ENCODE data around the gene RDX. TPM values are rescaled to one million over a fixed set of nuclear protein-coding genes. Genes with fewer than 3 reads are reported as not detected.

The RDX gene
- total RNA-seq: 38.0 TPM
- 10 to 100 TPM; 26.0 to 30.3 (median 28.6) TPM for polyA plus RNA-seq

DNA sequence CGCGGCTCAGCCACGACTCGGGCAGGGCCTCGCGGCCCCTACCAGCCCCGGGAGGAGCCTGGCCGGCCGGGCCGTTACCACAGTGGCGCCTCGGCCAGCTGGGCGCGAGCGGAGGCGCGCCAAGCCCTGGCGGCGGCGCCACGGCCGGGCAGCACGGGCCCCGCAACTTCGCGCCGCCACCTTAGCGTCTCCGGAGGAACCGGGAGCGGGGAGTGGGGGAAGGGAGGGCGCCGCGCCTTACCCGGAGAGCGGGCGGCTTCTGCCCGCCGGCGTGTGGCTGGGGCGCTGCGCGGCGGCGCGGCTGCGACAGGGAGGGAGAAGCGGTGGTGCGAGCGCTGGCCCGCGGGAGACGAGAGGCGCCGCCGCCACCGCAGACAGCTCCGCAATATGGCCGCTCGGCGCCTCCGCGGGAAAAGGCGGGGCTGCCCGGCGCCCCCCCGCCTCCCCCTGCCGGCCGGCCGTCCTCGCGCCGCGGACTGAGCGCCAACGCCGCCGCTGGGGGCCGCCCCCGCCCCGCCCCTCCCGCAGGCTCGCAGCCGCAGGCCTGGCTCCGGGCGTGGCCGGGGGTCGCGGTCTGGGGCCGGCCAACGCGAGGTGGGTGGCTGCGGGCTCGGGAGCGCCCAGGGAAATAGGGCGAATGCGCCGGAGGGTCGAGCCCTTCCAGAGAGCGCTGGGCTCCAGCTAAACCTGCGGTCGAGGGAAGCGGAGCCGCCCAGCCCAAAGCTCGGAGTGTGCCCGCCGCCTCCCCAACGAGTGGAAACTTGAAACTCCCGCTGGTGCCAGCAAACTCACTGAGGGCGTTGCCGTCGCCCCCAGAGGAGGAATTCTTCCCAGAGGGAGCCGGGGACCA lies at the start of gene RDX:
RDX (minus strand) TSS at position 389 of the 850 bp plus-strand sequence. CDS start 16,922 bp downstream, outside the sequence.
- Histone ChIP-seq H3K27me3 (ENCODE audit: control insufficient read depth, insufficient read depth, low read length) (no peaks in the 10 kb centered on the region), H3K4me3 (ENCODE audit: low read depth, low read length) (peak within 1 kb of the TSS; percentile 91), H3K27ac (ENCODE audit: insufficient read depth, low read length, poor library complexity, severe bottlenecking) (peak within 1 kb of the TSS; percentile 23), H3K36me3 (ENCODE audit: control insufficient read depth, insufficient read depth, low read length) (no peaks in the 10 kb centered on the region), H3K9me3 (ENCODE audit: control insufficient read depth in 2 of 2, low read length in 2 of 2) (no peaks in the 10 kb centered on the region), H3K4me1 (ENCODE audit: control insufficient read depth, insufficient read depth, low read length, poor library complexity, severe bottlenecking) (peaks cover 34% of the 10 kb centered on the region)
- DNase-seq (peak; percentile 46 to 69 (median 59)), ATAC-seq (ENCODE audit: low read depth in 2 of 2) (peak; percentile 67 to 68)
- Mint-ChIP-seq H3K27ac (peak within 1 kb of the TSS; percentile 49 to 87 (median 86)), H3K4me3 (peak within 1 kb of the TSS; percentile 89 to 98 (median 92)), H3K27me3 (no peaks in the 10 kb centered on the region), H3K4me1 (peaks cover 14 to 48% (median 42%) of the 10 kb centered on the region in 4 donors), H3K9me3 (no peaks in the 10 kb centered on the region), H3K36me3 (peaks cover 4% of the 10 kb centered on the region)

DNA sequence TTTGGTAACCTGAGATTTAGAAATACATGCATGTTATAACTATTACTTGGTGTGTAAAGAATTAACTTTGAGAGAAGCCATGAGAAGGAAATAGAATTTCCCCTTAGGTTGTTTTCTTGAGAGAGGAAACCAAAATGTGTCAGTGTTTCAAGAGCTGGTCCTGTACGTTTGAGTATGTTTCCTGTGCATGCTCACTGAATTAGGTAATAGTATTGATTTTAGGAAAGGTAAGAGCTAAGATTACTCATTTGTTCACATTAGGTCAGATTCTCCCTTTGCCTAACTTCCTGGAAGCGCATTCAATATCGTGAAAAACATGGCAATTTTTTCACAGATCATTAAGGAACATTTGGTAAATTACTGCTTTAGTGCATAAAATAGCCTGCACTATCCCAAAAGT lies 49.3 kb upstream of the RDX start:
- Mint-ChIP-seq H3K36me3 (no peaks in the 10 kb centered on the region), H3K4me3 (peak overlapping the region; percentile 19 to 86 (median 56)), H3K27me3 (no peaks in the 10 kb centered on the region), H3K4me1 (peaks cover 26 to 55% (median 38%) of the 10 kb centered on the region in 4 donors), H3K27ac (peak overlapping the region; percentile 10 to 93 (median 77)), H3K9me3 (peaks cover 0 to 3% (median 0%) of the 10 kb centered on the region in 7 donors)
- Histone ChIP-seq H3K9me3 (ENCODE audit: control insufficient read depth in 2 of 2, low read length in 2 of 2) (no peaks in the 10 kb centered on the region), H3K4me1 (ENCODE audit: control insufficient read depth, insufficient read depth, low read length, poor library complexity, severe bottlenecking) (peaks cover 37% of the 10 kb centered on the region), H3K4me3 (ENCODE audit: low read depth, low read length) (peak overlapping the region; percentile 66), H3K27ac (ENCODE audit: insufficient read depth, low read length, poor library complexity, severe bottlenecking) (peak overlapping the region; percentile 50), H3K36me3 (ENCODE audit: control insufficient read depth, insufficient read depth, low read length) (no peaks in the 10 kb centered on the region), H3K27me3 (ENCODE audit: control insufficient read depth, insufficient read depth, low read length) (no peaks in the 10 kb centered on the region)
- ATAC-seq (ENCODE audit: low read depth in 2 of 2) (peak; percentile 55 to 60), DNase-seq (peak in 1 of 3 donors; percentile 76)

DNA sequence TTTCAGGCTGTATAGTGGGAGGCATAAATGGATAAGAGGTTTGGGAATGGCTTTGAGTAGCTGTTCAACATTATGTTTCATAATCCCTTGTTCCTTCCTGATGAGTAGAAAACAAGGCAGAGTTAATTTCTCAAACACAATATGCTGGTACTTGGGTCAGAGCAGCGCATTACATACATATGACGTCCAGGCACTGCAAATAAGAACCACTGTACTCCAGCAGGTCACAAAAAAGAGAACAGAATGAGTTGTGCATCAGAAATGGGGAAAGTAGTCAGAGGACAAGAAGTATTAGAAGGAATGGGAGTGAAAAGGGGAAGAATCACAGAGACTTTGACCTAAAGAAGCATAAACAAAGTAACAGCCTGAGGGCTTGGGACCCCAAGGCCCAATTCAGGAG lies 44.0 kb upstream of the RDX start:
- no peaks in the 10 kb centered on the region for H3K36me3 ChIP-seq (ENCODE audit: control insufficient read depth, insufficient read depth, low read length)
- no peak for DNase-seq
- peaks cover 0 to 3% (median 0%) of the 10 kb centered on the region in 7 donors for H3K9me3 Mint-ChIP-seq
- no peaks in the 10 kb centered on the region for H3K9me3 ChIP-seq (ENCODE audit: control insufficient read depth in 2 of 2, low read length in 2 of 2)
- H3K4me3 Mint-ChIP-seq: no peak overlapping the region
- peaks cover 6 to 28% (median 21%) of the 10 kb centered on the region in 4 donors for H3K4me1 Mint-ChIP-seq
- no peak for ATAC-seq (ENCODE audit: low read depth in 2 of 2)
- H3K27ac ChIP-seq (ENCODE audit: insufficient read depth, low read length, poor library complexity, severe bottlenecking): no peak overlapping the region
- H3K27me3 Mint-ChIP-seq: no peaks in the 10 kb centered on the region
- no peaks in the 10 kb centered on the region for H3K36me3 Mint-ChIP-seq
- H3K27ac Mint-ChIP-seq: no peak overlapping the region
- H3K4me1 ChIP-seq (ENCODE audit: control insufficient read depth, insufficient read depth, low read length, poor library complexity, severe bottlenecking): peaks cover 5% of the 10 kb centered on the region
- no peak overlapping the region for H3K4me3 ChIP-seq (ENCODE audit: low read depth, low read length)
- no peaks in the 10 kb centered on the region for H3K27me3 ChIP-seq (ENCODE audit: control insufficient read depth, insufficient read depth, low read length)

DNA sequence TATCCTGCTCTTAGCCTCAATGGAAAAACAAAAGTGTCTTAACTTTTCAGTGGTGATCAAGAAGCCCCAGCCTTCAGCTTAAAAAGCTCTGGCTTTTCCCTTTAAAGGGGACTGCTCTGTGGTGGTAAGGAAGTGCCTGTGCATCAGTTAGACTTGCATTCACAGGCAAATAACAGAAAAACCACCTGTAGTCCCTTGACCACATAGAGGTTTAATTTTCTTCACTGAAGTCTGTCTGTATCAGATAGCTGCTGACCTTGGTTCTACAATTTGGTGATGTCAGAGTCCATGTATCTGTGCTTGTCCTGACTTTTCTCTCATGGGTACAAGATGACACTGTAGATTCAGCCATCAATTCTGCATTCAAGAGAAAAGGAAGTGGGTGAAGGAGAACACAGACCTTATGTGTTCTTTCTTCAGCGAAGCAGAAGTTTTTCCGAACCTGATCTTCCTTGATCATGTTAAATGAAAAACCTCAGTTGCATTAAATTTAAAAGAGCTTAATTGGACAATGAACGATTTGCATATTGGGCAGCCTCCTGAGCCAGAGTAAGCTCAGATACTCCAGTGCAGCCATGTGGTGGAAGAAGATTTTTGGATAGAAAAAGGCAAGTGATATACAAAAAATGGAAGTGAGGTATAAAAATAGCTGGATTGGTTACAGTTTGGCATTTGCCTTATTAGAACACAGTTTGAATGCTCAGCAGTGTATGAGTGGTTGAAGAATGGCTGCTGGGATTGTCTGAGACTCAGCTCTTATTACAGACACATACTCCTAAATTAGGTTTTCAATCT lies 43.2 kb upstream of the RDX start:
- Mint-ChIP-seq H3K36me3 (no peaks in the 10 kb centered on the region), H3K27ac (peak overlapping the region; percentile 2 to 79 (median 26)), H3K4me3 (no peak overlapping the region), H3K27me3 (no peaks in the 10 kb centered on the region), H3K4me1 (peaks cover 3 to 22% (median 16%) of the 10 kb centered on the region in 4 donors), H3K9me3 (peaks cover 0 to 3% (median 0%) of the 10 kb centered on the region in 7 donors)
- no peak for DNase-seq
- Histone ChIP-seq H3K4me1 (ENCODE audit: control insufficient read depth, insufficient read depth, low read length, poor library complexity, severe bottlenecking) (no peaks in the 10 kb centered on the region), H3K4me3 (ENCODE audit: low read depth, low read length) (no peak overlapping the region), H3K36me3 (ENCODE audit: control insufficient read depth, insufficient read depth, low read length) (no peaks in the 10 kb centered on the region), H3K27me3 (ENCODE audit: control insufficient read depth, insufficient read depth, low read length) (no peaks in the 10 kb centered on the region), H3K27ac (ENCODE audit: insufficient read depth, low read length, poor library complexity, severe bottlenecking) (no peak overlapping the region), H3K9me3 (ENCODE audit: control insufficient read depth in 2 of 2, low read length in 2 of 2) (no peaks in the 10 kb centered on the region)
- no peak for ATAC-seq (ENCODE audit: low read depth in 2 of 2)

DNA sequence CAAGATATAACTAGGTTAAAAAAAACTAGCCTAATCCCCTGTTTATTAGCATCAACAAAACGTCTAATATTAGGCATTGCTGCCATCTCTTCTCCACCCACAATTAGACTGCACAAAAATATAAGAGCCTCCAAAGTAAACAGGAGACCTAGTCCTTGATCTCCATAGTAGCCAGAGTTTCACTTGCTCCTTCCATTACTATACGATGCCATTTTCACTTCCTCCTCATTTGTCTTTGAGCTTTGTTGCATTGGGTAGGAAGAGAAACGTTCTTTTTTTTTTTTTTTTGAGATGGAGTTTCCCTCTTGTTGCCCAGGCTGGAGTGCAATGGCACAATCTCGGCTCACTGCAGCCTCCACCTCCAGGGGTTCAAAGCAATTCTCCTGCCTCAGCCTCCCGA lies 42.3 kb upstream of the RDX start:
- no peaks in the 10 kb centered on the region for H3K36me3 Mint-ChIP-seq
- no peak overlapping the region for H3K4me3 Mint-ChIP-seq
- no peaks in the 10 kb centered on the region for H3K27me3 ChIP-seq (ENCODE audit: control insufficient read depth, insufficient read depth, low read length)
- H3K4me1 ChIP-seq (ENCODE audit: control insufficient read depth, insufficient read depth, low read length, poor library complexity, severe bottlenecking): no peaks in the 10 kb centered on the region
- no peak overlapping the region for H3K27ac ChIP-seq (ENCODE audit: insufficient read depth, low read length, poor library complexity, severe bottlenecking)
- no peak for ATAC-seq (ENCODE audit: low read depth in 2 of 2)
- H3K9me3 Mint-ChIP-seq: peaks cover 0 to 3% (median 0%) of the 10 kb centered on the region in 7 donors
- DNase-seq: no peak
- no peaks in the 10 kb centered on the region for H3K36me3 ChIP-seq (ENCODE audit: control insufficient read depth, insufficient read depth, low read length)
- peaks cover 3 to 22% (median 12%) of the 10 kb centered on the region in 4 donors for H3K4me1 Mint-ChIP-seq
- no peak overlapping the region for H3K27ac Mint-ChIP-seq
- H3K4me3 ChIP-seq (ENCODE audit: low read depth, low read length): no peak overlapping the region
- H3K9me3 ChIP-seq (ENCODE audit: control insufficient read depth in 2 of 2, low read length in 2 of 2): no peaks in the 10 kb centered on the region
- no peaks in the 10 kb centered on the region for H3K27me3 Mint-ChIP-seq

DNA sequence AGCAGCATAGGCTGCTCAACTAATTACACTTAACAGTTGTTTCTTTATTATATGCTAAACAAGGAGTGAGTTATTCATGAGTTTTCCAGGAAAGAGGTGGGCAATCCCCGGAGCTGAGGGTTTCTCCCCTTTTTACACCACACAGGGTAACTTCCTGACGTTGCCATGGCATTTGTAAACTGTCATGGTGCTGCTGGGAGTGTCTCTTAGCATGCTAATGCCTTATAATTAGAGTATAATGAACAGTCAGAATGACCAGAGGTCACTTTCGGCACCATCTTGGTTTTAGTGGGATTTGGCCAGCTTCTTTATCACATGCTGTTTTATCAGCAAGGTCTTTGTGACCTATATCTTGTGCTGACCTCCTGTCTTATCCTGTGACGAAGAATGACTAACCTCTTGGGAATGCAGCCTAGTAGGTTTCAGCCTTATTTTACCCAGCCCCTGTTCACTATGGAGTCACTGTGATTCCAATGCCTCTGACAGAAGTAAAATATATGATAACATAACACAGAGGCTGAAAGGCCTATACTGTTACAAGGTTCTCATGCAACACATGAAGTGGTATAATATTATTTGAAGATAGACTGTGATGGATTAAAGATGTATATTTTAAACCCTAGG lies 41.3 kb upstream of the RDX start:
- ATAC-seq (ENCODE audit: low read depth in 2 of 2): peak; percentile 56 to 75
- H3K4me1 Mint-ChIP-seq: peaks cover 3 to 17% (median 12%) of the 10 kb centered on the region in 4 donors
- DNase-seq: peak in 1 of 3 donors; percentile 85

DNA sequence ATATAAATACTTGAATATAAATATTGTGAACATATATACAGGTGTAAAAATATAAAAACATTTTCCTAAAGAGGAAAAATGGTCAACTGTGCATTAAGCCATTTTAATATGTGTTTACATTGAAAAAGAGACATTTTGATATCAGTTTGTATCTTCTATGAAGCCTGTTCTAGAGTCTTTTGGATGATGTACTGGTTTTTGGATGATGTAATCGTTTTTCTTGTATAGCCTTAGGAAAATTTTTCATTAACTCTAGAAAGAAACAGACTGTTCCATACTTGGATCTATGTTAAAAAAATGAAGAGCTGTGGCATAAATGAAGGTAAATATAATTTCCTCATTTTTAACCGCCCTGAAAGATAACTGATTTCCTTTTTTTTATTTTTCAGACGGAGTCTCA lies 39.6 kb upstream of the RDX start:
- Mint-ChIP-seq H3K27ac (no peak overlapping the region), H3K27me3 (no peaks in the 10 kb centered on the region), H3K36me3 (no peaks in the 10 kb centered on the region), H3K4me1 (peaks cover 3 to 17% (median 12%) of the 10 kb centered on the region in 4 donors), H3K4me3 (no peak overlapping the region), H3K9me3 (no peaks in the 10 kb centered on the region)
- H3K9me3 ChIP-seq (ENCODE audit: control insufficient read depth in 2 of 2, low read length in 2 of 2): no peaks in the 10 kb centered on the region
- H3K36me3 ChIP-seq (ENCODE audit: control insufficient read depth, insufficient read depth, low read length): no peaks in the 10 kb centered on the region
- no peaks in the 10 kb centered on the region for H3K4me1 ChIP-seq (ENCODE audit: control insufficient read depth, insufficient read depth, low read length, poor library complexity, severe bottlenecking)
- no peak overlapping the region for H3K27ac ChIP-seq (ENCODE audit: insufficient read depth, low read length, poor library complexity, severe bottlenecking)
- ATAC-seq (ENCODE audit: low read depth in 2 of 2) (no peak), DNase-seq (no peak)
- H3K27me3 ChIP-seq (ENCODE audit: control insufficient read depth, insufficient read depth, low read length): no peaks in the 10 kb centered on the region
- H3K4me3 ChIP-seq (ENCODE audit: low read depth, low read length): no peak overlapping the region

More for the DNA sequence above, 41.3 kb upstream of the RDX start:
- Histone ChIP-seq H3K27me3 (ENCODE audit: control insufficient read depth, insufficient read depth, low read length) (no peaks in the 10 kb centered on the region), H3K9me3 (ENCODE audit: control insufficient read depth in 2 of 2, low read length in 2 of 2) (no peaks in the 10 kb centered on the region), H3K27ac (ENCODE audit: insufficient read depth, low read length, poor library complexity, severe bottlenecking) (no peak overlapping the region), H3K36me3 (ENCODE audit: control insufficient read depth, insufficient read depth, low read length) (no peaks in the 10 kb centered on the region), H3K4me1 (ENCODE audit: control insufficient read depth, insufficient read depth, low read length, poor library complexity, severe bottlenecking) (no peaks in the 10 kb centered on the region), H3K4me3 (ENCODE audit: low read depth, low read length) (no peak overlapping the region)
- Mint-ChIP-seq H3K9me3 (no peaks in the 10 kb centered on the region), H3K4me3 (peak overlapping the region in 1 of 4 donors; percentile 22), H3K27ac (no peak overlapping the region), H3K27me3 (no peaks in the 10 kb centered on the region), H3K36me3 (no peaks in the 10 kb centered on the region)
